Nephron progenitor cell (in vitro differentiated cells): ENCODE results near the gene PIP5K1B.

Experiments
- DNase-seq: peaks from one replicate; pipeline ENCODE4 v3.0.0; 2021
- H3K27ac Mint-ChIP-seq: 2 replicates; pipeline ENCODE4 v1.8.0; 2021; ENCODE audit warnings: mild to moderate bottlenecking, moderate library complexity, mixed read lengths
- H3K27me3 Mint-ChIP-seq: 2 replicates; pipeline ENCODE4 v1.8.0; 2021; ENCODE audit warnings: mild to moderate bottlenecking, low read depth, mixed read lengths; ENCODE audit not compliant: poor library complexity
- H3K36me3 Mint-ChIP-seq: 2 replicates; pipeline ENCODE4 v1.8.0; 2021; ENCODE audit warnings: low read depth, mixed read lengths
- H3K4me1 Mint-ChIP-seq: 2 replicates; pipeline ENCODE4 v1.8.0; 2021; ENCODE audit warnings: mixed read lengths
- H3K4me3 Mint-ChIP-seq: 2 replicates; pipeline ENCODE4 v1.8.0; 2021; ENCODE audit warnings: mild to moderate bottlenecking, moderate library complexity, mixed read lengths
- H3K9me3 Mint-ChIP-seq: 2 replicates; pipeline ENCODE4 v1.8.0; 2021; ENCODE audit warnings: mild to moderate bottlenecking, moderate library complexity, mixed read lengths
- TF ChIP-seq, protein P1 (sequence below): fragments of 200-600 bp; sonication (generic); IDR thresholded peaks from 2 replicates; pipeline ENCODE4 v1.5.0; 2021; ENCODE audit warnings: antibody characterized with exemption

Gene PIP5K1B

DNA sequence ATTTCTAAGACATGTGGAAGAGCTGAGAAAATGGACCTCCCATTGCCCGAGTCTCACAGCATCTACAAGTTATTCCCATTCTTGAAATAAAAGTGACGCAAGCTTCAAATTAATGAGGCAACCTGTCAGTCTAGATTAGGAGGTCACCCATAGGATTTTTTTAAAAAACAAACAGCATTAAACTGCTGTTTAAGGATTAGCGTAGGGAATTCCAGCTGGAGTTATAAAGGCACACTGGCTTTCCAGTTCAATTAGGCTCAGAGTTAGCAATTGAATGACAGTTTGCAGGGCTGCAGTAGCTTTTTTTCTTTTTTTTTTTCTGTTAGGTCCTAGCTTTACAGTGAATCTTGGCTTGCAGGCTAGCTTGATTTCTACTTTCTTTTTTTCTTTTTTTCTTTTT, 292.6 kb downstream of the PIP5K1B start:
- H3K9me3 Mint-ChIP-seq = no peaks in the 10 kb centered on the region
- peaks cover 3% of the 10 kb centered on the region for H3K36me3 Mint-ChIP-seq
- H3K27ac Mint-ChIP-seq = no peak overlapping the region
- peaks cover 8% of the 10 kb centered on the region for H3K27me3 Mint-ChIP-seq
- no peak overlapping the region for H3K4me3 Mint-ChIP-seq
- TF ChIP-seq, protein P1, sequence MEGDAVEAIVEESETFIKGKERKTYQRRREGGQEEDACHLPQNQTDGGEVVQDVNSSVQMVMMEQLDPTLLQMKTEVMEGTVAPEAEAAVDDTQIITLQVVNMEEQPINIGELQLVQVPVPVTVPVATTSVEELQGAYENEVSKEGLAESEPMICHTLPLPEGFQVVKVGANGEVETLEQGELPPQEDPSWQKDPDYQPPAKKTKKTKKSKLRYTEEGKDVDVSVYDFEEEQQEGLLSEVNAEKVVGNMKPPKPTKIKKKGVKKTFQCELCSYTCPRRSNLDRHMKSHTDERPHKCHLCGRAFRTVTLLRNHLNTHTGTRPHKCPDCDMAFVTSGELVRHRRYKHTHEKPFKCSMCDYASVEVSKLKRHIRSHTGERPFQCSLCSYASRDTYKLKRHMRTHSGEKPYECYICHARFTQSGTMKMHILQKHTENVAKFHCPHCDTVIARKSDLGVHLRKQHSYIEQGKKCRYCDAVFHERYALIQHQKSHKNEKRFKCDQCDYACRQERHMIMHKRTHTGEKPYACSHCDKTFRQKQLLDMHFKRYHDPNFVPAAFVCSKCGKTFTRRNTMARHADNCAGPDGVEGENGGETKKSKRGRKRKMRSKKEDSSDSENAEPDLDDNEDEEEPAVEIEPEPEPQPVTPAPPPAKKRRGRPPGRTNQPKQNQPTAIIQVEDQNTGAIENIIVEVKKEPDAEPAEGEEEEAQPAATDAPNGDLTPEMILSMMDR = no peak
- peaks cover 46% of the 10 kb centered on the region for H3K4me1 Mint-ChIP-seq
- no peak for DNase-seq

DNA sequence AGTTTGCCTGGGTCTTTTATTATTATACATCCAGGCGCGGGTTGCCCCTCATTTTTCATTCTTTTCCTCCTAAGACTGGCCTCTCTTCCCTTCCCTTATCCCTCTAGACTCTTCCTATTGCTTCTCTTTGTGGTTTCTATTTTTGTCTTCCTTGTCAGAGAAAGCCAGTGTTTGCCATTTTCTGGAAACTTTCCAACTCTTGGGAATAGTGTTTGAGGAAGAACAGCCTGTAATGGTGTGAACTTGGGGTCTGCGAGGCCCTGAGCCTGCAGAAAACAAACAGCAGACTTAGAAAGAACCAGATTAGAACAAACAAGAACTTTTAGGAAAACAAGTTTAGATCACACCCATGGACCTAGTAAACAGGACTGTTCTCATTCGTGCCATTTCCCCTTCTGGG, 293.3 kb downstream of the PIP5K1B start:
- H3K27ac Mint-ChIP-seq = peak overlapping the region; percentile 60
- H3K36me3 Mint-ChIP-seq = no peaks in the 10 kb centered on the region
- TF ChIP-seq, protein P1 = no peak
- peaks cover 5% of the 10 kb centered on the region for H3K27me3 Mint-ChIP-seq
- peaks cover 47% of the 10 kb centered on the region for H3K4me1 Mint-ChIP-seq
- H3K4me3 Mint-ChIP-seq = no peak overlapping the region
- no peak for DNase-seq
- no peaks in the 10 kb centered on the region for H3K9me3 Mint-ChIP-seq

DNA sequence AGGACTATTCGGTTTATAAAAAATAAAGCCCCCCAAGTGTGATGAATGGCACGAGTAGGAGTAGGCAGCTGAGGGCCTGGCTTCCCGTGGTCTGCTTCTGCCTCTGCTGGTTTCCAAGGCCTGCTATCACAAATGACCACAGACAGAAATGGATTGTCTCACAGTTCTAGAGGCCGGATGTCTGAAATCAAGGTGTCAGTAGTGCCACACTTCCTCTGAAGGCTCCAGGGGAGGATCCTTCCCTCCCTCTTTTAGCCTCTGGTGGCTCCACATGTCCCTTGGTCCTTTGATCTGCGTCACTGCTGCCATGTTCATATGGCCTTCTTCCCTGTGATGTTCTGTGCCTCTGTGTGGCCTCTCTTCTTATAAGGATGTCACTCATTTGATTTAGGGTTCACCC, 293.8 kb downstream of the PIP5K1B start:
- DNase-seq = peak; percentile 18
- Mint-ChIP-seq H3K4me3 (no peak overlapping the region), H3K9me3 (no peaks in the 10 kb centered on the region), H3K4me1 (peaks cover 47% of the 10 kb centered on the region), H3K27ac (no peak overlapping the region), H3K27me3 (peaks cover 4% of the 10 kb centered on the region), H3K36me3 (no peaks in the 10 kb centered on the region)
- TF ChIP-seq, protein P1 = no peak

DNA sequence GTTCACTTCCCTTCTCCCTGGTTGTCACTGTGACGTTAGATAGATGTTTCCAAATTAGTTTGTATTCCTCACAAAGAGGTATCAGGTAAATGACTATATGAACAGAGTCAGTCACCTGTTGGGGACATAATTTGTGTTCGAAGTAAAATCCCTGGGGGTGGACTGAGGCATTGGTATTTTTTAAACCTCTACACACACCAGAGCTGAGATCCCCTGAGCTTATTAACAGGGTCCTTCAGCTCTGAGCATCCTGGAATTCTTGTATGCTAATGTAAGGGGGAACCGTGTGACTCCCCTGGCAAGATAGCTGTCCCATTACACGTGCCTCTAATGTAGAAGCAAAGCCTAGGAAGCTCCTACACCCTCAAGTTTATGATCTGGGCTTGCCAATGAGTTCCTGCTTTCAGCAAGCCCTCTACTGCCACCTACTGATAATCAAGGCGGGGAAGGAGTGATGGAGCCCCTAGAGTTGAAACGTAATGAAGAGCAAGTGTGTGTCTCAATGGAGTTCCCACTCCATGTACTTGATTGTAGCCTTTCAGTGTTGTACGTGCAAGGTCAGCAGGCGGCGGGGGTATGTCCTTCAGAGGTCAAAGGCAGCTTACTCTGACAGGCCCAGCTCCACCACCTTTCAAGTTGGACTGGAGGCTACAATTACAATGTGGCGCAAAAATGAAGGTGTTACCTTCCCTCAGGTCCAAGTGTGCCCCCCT, 294.5 kb downstream of the PIP5K1B start:
- Mint-ChIP-seq H3K36me3 (no peaks in the 10 kb centered on the region), H3K27ac (peak overlapping the region; percentile 33), H3K4me1 (peaks cover 47% of the 10 kb centered on the region), H3K27me3 (peaks cover 4% of the 10 kb centered on the region), H3K9me3 (no peaks in the 10 kb centered on the region), H3K4me3 (no peak overlapping the region)
- TF ChIP-seq, protein P1 = peak; percentile 80
- DNase-seq = peak; percentile 63

DNA sequence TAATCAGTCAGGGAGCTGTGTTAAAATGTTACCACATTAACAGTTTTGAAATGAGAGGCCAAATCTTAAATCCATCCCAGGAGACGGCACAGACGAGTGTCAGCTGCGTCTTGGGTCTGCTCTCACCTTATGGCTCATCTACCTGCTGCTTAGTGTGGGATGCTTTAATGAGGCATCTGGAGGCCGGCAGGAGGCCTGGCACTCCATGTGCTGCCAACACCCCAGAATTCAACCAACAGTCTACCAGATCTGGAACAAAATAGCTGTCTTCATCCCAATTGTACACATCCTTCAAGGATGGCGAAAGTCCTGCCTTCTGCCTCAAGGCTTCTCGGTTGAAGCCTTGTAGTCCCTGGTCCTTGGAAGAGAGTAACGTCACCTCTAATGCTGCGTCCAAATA, 296.9 kb downstream of the PIP5K1B start:
- Mint-ChIP-seq H3K27ac (no peak overlapping the region), H3K36me3 (no peaks in the 10 kb centered on the region), H3K4me3 (no peak overlapping the region), H3K4me1 (peaks cover 51% of the 10 kb centered on the region), H3K27me3 (peaks cover 7% of the 10 kb centered on the region), H3K9me3 (no peaks in the 10 kb centered on the region)
- DNase-seq = no peak
- TF ChIP-seq, protein P1 = no peak

DNA sequence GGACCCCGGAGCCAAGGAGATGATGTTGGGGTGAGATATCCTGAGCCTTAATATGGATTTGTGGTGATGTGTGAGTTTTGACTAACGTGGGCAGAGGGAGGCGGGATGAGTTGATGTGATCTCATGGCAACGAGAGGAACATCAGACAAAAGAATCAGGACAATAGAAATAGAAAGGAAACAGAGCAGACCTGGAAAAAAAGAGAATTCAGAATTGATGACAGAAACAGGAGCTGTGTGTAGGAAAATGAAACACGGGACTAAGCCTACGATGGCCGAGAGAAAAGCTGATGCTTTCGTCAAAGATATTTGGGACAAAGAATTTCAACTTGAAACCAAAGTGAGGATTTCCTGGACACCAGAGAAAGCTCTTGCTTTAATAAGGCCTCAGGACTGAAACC, 298.0 kb downstream of the PIP5K1B start:
- H3K9me3 Mint-ChIP-seq = no peaks in the 10 kb centered on the region
- TF ChIP-seq, protein P1 = no peak

More for the DNA sequence above, 298.0 kb downstream of the PIP5K1B start:
- no peaks in the 10 kb centered on the region for H3K36me3 Mint-ChIP-seq
- no peak overlapping the region for H3K27ac Mint-ChIP-seq
- peaks cover 39% of the 10 kb centered on the region for H3K4me1 Mint-ChIP-seq
- no peak for DNase-seq
- H3K27me3 Mint-ChIP-seq = peaks cover 11% of the 10 kb centered on the region
- no peak overlapping the region for H3K4me3 Mint-ChIP-seq
